GM18519 (cell line): Measurements from ENCODE around the gene FAM241A.
A peak's percentile ranks its signal among the peaks of the same experiment; 100 is the strongest.
"Not testable (repeated sequence)": the region's sequence is repeated elsewhere in the genome, so short reads cannot be mapped to it uniquely, and the experiment has no call there.

Experiments used
- ATAC-seq: cut with Tn5 transposase; IDR thresholded peaks from one replicate; pipeline ENCODE4 v1.9.1; 2021; ENCODE audit warnings: mild to moderate bottlenecking, moderate library complexity; ENCODE audit not compliant: unreplicated experiment, low FRiP score

Gene FAM241A

DNA sequence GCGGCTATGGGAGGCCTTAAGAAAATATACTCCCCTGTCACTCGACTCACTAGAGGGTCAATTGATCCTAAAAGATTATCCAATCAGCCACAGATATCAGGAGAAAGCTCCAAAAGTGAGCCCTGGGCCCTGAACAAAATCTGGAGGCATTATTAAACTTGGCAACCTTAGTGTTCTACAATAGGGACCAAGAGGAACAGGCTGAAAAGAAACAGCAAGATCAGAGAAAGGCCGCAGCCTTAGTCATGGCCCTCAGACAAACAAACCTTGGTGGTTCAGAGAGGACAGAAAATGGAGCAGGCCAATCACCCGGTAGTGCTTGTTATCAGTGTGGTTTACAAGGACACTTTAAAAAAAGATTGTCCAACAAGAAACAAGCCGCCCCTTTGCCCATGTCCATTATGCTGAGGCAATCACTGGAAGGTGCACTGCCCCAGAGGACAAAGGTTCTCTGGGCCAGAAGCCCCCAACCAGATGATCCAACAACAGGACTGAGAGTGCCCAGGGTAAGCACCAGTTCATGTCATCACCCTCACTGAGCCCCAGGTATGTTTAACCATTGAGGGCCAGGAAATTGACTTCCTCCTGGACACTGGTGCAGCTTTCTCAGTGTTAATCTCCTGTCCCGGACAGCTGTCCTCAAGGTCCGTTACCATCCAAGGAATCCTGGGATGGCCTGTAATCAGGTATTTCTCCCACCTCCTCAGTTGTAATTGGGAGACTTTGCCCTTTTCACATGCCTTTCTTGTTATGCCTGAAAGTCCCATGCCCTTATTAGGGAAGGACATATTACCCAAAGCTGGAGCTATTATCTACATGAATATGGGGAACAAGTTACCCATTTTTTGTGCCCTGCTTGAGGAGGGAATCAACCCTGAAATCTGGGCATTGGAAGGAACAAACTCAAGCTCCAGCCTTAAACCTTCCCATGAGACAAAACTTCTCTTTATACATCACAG is 63.2 kb downstream of the FAM241A start:
- ATAC-seq = not testable (repeated sequence)

DNA sequence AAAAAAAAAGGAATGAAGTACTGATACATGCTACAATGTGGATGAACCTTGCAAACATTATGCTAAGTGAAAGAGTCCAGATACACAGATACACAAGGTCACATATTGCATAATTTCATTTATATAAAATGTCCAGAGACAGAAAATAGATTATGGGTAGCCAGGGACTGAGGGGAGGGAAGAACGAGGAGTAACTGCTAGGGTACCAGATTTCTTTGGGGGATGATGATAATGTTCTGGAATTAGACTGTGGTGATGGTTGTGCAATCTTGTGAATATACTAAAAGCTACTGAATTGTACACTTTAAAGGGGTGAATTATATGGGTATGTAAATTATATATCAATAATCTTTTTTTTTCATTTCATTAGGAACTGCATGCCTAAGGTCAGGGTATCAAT is 65.5 kb downstream of the FAM241A start:
- no peak for ATAC-seq

DNA sequence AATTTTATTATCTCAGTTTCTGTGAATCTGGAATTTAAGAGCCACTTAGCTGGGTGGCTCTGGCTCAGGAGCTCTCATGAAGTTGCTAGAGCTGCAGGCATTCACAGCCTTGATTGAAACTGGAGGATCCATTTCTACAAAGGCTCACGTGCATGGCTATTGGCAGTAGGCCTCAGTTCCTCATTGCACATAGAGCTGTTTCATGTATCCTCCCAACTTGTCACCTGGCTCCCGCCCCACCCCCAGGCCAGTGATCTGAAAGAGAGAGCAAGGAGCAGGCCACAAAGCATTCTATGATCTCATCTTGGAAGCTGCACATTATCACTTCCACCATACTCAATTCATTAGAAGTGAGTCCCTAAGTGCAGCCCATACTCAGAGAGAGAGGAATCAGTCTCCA is 67.8 kb downstream of the FAM241A start:
- no peak for ATAC-seq

DNA sequence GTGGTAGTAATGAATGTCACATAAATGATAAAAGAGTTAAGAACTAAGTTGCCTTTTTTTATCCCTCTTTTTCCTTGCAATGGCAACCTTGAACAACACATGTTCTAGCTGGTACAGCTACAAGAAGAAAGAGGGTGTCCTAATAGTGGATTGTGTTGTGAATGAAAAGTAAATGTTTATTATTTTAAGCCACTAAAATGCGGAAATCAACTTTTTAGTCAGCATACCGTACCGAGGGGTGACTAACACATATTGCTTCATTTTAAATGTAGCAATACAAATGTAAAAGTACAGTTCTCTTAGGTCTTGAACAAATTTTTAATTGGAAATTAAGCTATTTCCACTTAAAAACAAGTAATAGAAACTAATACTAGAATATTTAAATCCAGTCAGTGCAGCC is 68.6 kb downstream of the FAM241A start:
- no peak for ATAC-seq

DNA sequence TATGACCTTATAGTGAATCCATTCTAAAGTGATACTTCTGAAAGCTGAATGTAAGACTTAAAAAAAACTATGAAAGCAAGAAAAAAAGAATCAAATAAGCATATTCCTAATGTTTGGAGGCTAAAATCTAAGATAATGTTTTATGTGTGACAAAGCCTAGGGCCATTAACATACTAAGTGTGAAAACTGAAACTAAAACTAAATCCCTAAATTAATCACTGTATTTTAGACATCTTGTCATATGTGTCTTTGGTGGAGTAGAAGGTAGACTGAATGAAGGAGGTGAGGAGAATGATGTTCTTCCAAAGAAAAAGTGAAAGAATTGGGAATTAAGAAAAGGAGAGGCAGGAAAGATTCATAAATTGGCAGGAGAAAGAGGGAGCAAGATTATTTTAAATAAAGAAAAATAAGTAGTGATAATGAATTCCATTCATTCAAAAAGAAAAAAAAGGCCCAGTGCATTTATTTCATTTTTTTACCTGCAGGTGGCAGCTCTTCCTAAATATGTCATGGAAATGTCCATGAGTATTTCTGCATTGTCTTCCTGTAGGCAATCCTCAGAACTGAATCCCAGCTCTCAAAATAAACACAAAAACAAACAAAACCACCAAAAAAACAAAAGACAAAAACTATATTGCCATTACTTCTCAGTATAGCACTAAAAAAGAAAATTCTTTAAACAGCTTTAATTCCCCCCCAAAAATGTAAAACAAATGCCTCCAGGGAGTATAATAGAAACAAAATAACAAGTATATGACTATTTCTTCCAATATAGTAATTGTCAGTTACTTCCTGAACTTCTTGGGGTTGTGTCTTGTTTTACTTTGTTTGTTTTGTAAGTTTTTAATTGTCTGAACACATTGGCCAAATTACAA is 69.4 kb downstream of the FAM241A start:
- no peak for ATAC-seq

DNA sequence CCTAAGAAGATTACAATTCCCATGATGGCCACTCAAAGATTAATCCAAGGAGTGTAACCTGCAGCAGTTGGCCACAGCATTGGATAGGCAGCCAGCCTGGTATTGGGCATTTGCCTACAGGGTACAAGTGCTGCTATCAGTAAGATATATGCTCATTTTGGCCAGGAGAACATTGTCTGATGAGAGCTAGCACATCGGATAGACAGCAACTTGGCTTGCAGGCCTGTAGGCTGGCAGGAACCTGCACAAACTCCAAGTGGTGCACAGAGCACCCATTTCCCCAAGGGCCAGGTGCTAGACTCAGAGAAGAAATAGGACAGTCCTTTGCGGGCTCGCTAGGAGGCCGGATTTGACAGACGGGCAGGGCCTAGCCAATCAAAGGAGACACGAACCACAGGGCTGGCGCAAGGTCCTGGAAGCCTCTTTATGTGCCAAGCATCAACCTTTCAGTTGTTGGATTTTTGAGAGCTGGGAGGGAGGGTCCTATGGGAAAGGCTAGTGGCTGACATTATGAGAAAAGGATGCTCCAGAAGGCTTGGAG is 74.6 kb downstream of the FAM241A start:
- ATAC-seq = no peak

DNA sequence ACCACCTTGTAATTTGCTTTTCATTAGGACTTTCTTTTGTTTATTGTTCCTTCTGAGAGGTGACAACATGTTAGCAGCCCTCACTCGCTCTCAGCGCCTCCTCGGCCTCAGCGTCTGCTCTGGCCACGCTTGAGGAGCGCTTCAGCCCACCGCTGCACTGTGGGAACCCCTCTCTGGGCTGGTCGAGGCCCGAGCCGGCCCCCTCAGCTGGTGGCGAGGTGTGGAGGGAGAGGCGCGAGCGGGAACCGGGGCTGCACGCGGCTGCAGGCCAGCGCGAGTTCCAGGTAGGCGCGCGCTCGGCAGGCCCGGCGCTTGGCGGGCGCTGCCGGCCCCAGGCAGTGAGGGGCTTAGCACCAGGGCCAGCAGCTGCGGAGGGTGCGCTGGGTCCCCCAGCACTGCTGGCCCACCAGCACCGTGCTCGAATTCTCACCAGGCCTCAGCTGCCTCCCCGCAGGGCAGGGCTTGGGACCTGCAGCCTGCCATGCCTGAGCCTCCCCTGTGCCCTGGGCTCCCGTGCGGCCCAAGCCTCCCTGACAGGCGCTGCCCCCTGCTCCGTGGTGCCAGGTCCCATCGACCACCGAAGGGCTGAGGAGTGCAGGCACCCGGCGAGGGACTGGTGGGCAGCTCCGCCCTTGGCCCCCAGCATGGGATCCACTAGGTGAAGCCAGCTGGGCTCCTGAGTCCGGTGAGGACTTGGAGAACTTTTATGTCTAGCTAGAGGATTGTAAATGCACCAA is 77.1 kb downstream of the FAM241A start:
- no peak for ATAC-seq

DNA sequence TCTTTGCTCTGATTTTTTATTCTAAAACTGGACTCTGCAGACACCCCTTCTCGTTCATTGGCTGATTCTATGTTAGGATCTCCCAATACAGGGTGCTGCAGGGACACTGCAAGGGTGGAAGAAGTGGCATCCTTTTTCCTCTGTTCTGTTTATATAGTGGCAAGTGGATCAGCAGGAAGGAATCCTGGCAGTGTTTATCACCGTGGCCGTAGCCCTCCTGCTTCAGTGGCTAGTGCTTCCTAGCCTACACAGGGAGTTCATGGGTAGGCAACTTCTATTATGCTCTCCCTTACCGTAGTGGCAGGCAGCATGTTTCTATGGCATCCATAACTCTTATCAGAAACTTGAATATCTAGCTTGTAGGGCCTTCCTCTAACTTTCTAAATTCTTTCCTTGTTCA is 79.9 kb downstream of the FAM241A start:
- ATAC-seq = no peak

DNA sequence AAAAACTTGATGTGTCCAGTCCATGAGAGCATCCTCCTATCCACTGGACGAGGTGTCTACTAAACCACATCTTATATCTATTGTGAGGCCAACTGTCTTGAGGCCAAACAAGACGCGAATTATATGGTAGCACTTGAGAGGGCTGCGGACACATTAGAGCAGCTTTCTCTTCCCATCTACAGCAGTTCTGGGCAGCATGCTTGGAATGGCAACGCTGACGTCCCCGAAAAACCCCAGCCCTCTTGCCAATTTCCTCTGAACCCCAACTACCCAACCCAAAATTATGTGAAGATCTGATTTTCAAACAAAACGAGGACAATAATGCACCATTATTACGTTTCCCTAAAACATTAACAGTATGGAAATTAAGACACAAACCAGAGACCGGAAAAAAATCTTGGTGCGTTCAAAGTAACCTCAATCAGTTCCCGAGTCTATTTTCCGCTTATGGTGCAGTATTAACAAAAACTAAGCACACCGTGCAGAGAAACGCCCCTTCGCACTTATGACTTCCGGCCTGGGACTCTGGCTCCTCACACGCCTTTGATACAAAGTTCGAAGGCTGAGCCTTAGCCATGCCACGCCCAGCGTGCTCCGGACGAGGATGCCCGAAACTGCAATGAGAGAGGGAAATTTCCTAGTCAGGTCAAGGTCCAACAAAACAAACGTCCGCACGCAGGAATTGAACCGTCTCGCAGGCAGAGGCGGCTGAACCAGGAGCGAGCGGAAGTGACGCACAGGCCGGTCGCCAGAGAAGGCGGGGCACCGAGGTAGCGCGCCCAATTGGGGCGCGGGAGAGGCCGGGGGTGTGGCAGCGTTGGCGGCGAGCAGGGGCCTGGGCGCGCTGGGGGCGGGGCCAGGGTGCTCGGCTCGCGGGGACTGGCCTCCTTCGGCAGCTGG is 85.9 kb downstream of the FAM241A start:
- ATAC-seq = peak; percentile 79

DNA sequence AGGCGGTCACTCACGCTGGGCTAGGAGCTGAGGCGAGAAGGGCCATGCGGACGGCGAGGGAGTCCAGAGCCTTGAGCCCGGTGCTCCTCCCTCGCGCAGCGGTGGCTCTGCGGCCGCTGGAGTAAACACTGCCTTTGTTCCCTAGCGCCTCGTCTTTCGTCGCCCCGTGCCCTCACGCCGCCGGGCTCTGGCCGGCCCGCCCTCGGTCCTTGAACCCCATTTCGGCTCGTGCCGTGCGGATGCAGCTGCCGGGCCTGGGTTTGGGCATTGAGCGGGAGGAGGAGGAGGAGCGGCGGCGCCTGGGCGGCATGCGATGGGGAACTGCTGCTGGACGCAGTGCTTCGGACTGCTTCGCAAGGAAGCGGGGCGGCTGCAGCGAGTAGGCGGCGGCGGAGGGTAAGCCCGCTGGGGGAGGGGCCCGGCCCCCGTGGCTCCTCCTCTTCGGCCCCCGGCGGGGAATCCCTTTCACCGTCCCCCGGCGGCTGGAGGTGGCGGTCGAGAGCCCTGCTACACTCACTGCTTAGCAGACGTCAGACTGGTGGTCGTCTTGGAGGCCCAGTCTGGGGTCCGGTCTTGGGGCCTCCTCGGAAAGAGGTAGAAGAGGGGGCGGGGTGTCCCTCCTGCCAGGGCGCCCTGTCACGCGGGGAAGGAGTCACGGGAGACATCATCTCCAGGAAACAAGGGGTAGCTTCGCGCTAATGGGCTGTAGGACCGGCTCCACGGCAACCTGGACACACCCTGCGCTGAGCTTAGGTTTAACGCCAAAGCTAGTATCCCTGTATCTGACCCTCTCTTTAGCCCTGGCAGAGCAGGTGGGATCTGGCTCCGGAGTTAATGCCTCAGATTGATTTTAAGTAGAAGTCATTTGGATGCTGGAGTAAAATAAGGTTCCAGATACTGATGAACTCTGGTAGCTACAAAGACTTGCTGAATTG is 86.8 kb downstream of the FAM241A start, which contains the start of gene AP1AR:
AP1AR (plus strand) TSS at position 9 of the 935 bp plus-strand sequence; CDS start at position 314, 305 bp downstream.
- peak; percentile 36 for ATAC-seq

DNA sequence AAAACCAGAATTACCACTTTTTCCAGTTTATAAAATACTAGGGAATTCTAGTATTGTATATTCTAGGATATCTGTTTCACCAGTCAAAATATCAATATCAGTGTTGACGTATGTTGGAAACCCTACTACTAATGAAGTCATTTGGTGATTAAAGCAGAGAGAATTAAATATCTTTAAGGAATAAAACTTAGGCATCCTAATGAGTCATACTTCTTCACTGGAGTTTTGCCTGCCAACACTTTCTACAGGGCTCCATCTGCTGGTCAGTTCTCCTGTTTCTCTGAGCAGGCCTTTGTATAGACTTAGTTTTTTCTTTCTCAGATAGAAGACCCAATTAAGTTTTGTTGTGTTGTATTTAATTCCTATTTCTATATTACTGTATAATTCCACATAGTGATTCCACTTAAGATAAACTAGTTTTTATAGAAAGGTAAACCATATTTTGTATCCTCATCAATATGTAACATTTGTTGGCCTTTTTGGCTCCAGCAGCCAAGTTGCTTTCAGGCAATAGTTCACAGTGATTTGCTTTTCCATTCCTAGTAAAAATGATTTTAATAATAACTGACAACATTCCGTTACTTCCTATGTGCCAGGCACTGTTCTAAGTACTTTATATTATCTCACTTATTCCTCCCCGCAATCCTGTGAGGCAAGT is 89.8 kb downstream of the FAM241A start:
- no peak for ATAC-seq

DNA sequence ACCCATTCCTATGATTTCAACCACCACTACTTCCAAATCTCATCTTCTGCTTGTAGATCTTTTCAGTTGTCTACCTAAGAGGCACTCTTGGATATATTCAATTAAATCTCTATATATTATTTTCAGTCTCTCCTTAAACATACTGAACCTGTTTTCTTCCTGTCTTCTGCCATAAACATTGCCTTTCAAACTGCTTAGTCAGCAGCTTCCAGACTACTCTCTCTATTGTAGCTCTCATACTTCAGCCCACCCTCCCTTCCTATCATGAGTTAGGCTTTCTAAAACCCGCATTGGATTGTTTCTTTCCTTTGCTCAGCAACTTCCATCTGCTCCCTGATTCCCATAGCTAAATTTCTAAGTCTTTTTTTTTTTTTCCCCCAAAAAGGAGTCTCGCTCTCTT is 90.8 kb downstream of the FAM241A start:
- no peak for ATAC-seq

DNA sequence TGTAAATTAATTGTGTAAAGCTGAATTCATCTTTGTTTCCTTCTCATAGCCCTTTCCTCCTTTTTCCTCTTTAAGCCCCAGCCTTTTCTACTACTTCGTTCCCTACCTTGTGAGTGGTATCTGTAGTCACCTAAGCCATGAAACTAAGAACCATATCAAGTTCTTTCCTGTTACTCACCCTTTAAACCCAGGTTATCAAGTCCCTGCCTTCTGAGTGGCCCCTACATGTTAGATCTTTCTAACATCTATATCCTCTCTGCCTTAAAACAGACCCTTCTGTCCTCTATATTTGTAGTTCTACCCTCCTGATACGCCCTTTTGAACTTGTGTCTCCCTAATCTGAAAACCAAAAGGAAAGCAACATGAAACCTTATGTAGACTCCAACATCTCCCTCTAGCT is 93.6 kb downstream of the FAM241A start:
- ATAC-seq = no peak
